Stimulated activated CD4-positive, alpha-beta T cell treated with anti-CD3 and anti-CD28 coated beads, Interleukin-1b, Interleukin-23, amount 100 ng/mL, for 1 hour (primary cell): ENCODE measurements around the gene IFNA7.
"Not testable (repeated sequence)": the region's sequence is repeated elsewhere in the genome, so short reads cannot be mapped to it uniquely, and the experiment has no call there.

Experiments used
- DNase-seq, 2 donors: peaks; one replicate each; pipeline ENCODE4 v3.0.0-alpha.2; 2020; ENCODE audit warnings: low read depth in 2 of 2

Gene IFNA7

DNA sequence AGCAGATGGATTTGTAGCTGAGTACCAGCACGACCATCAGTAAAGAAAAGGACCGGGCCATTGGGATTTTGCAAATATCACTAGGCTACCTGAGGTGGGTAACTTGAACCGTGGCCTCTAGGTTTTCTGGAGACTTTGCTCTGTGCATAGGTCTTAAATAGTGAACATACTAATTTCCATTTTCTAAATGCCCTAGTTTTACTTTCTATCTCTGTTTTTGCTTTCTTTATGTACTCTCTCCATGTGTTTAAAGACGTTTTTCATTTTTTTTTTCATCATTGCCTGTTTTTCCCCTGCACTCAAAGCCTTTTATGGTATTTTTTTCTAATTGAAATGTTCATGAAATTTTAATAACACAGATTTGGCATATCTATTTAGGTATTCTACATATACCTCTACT lies at the start of gene IFNA7:
TSS of gene IFNA7 (minus strand) at position 101 of the 400 bp plus-strand sequence. CDS start at position 61, 40 bp downstream.
- not testable (repeated sequence) for DNase-seq

DNA sequence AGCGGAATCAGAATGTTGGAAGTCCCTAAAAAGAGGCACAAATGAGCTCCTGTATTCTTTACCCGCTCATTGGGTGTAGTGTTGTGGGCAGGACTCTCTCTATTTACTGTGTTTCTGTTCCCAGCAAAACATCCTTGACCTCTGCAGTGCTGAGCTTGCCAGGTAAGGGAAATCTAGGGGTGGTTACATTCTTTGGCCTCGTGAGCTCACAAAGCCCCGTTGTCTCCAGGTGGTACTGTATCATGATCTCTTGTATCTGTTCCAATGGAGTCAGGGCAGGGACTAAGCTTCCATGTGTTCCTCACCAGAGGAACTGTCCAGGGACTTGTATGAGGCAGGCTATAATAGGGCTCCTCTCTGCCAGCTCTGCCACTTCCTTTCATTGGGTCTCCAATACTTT lies 49.6 kb upstream of the IFNA7 start:
- no peak for DNase-seq

DNA sequence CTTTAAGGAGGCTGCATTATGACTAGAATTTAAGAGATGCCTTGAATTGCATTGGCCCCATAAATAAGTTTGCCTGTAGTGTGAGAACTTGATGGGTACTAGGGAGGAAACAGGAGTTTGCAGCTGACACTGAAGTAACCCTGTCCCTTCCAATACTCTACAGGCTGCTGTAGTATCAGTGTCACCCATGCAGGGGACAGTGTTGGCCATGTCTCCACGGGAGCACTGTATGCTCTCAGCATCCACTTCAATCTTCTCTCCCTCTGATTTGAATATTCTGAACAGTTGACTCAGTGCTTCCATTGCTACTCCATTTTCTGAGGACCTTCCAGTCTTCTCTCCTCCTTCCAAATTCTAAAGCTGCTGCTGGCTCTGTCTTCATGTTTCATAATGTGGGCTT lies 49.2 kb upstream of the IFNA7 start:
- DNase-seq = no peak

DNA sequence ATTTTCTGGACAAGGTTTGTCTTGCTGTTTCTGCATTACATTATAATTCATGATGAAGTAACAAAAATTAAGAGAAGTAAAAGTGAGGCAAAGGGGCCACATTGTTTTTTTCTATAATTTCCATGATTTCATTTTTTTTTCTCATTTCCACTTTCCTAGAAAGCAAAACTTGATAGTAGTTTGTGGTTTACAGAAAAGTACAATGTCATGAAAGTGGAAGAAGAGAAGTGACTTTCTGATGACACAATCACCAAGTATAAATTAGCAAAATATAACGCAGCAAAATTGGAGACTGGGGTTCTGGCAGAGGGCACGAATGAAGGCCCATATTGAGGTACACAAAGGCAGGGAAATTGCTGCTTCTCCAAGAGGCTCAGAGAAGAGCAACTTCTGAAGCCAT lies 42.8 kb upstream of the IFNA7 start:
- DNase-seq = no peak

DNA sequence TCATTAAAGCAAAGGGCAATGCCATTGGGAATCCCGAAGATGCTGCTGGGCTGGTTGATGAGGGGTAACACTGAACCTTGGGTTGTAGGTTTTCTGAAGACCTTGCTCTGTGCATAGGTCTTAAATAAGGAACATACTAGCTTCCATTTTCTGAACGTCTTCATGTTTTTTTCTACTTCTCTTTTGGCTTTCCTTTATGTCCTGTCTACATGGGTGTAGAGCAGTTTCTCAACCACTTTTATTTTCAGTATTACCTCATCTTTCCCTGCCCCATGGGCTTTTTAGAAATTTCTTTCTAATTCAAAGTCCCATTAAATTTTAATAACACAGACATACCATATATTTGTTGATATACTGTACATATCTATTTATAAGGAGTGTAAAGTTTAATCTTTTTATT lies 37.9 kb upstream of the IFNA7 start, which contains the start of gene IFNA14:
TSS of gene IFNA14 (minus strand) at position 95 of the 400 bp plus-strand sequence. CDS start at position 25, 70 bp downstream.
- no peak for DNase-seq

DNA sequence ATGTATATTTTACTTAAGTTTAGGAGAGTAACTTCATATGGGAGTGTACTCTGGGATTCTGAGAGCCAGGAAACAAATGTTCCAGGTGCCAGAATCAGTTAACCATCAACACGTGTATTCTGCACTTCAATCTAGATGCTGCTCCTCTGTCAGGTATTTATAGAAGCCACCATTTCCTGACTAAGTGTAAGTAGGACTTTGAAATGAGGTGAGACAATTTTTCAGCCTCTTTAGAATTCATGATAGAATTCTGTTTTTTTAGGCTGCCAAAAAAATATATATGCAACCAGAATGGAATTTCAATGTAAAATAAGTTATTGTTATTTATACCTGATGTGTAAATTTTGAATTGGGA lies 34.3 kb upstream of the IFNA7 start:
- not testable (repeated sequence) for DNase-seq

DNA sequence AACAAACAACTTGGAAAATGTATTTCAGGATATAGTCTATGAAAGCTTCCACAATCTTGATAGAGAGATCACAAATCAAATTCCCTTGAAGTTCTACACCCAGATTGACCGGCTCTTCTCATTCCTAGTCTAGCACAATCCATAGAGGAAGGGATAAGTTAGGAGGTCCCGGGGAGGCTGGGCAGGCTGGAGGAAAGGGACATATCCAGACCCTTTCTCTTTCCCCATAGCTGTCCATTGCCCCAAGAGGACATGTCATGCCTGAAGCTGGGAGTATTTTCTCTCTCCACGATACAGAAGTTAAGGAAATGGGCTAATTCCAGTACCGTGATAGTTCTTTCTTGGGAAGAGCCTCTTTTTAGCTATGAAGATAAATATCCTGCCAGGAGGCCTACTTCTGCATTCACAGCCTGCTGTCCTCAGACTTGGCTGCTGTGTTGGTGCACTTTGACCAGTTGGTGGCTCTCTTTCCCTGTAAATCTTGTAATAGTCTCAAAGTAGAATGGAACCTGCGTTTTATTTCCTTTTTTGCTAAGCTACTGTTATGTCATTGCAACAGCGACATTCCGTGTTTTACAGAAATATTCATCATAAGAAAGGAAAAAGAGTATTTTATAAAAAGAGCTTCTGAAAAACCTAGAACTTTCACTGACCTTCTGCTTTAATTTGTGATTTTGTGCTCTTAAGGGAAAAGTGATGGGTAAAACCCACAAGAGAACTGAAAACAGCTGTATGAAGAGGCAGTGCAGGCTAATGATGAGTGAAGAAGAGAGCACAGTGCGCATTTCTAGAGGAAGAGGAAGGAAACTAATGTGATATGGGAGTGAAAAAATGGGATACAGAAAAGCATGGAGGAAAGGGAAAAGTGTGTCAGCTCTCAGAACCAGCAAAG lies 33.7 kb upstream of the IFNA7 start:
- not testable (repeated sequence) for DNase-seq

DNA sequence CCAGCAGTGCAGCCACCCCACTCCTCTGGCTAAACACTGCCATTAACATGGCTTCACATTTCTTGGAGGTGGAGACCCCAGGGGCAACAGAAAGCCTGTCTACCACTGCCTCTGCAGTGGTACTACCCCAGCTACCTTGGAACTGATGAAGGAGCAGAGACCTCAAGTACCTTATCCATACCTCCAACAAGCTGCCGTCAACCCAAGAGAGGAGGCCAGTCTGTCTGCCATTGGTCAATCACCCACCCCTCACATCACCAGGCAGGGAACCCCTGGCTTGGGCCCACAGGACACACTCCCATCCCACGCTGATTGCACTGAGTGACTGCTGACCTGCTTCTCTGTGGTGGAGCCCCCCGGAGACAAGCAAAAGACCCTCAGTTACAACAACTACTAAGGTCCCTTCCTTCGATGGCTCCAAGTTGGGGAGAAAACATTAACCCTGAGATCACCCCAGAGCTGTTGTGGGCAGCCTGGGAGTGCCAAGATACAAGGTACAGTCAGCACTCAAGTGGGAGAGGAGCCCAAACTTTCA lies 32.2 kb upstream of the IFNA7 start:
- no peak for DNase-seq

DNA sequence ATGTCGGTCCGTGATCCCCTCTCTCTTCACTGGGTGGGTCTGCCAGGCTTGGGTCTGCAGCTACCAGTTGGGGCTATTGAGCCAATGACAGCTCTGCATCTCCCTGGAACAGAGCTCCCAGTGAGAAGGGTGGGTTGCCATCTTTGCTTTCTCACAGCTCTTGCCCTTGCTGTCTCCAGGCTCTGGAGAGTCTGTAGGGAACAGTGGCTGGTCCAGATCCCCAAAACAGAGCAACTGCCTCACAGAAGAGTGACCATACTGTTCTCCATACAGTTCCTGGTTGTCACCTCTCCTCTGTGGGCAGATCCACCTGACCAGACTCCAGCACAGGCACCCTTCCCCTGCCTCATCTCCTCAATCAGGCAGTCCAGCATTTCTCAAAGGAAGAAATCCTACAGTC lies 31.3 kb upstream of the IFNA7 start:
- no peak for DNase-seq

DNA sequence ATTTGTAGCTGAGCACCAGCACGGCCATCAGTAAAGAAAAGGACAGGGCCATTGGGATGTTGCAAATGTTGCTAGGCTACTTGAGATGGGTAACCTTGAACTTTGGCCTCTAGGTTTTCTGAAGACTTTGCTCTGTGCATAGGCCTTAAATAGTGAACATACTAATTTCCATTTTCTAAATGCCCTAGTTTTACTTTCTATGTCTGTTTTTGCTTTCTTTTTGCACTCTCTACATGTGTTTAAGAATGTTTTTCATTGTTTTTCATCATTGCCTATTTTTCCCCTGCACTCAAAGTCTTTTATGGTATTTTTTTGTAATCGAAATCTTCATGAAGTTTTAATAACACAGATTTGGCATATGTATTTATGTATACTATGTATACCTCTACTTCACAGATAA lies 26.1 kb upstream of the IFNA7 start, which contains the start of gene IFNA17:
TSS of gene IFNA17 (minus strand) at position 101 of the 400 bp plus-strand sequence. CDS start at position 52, 49 bp downstream.
- no peak for DNase-seq

DNA sequence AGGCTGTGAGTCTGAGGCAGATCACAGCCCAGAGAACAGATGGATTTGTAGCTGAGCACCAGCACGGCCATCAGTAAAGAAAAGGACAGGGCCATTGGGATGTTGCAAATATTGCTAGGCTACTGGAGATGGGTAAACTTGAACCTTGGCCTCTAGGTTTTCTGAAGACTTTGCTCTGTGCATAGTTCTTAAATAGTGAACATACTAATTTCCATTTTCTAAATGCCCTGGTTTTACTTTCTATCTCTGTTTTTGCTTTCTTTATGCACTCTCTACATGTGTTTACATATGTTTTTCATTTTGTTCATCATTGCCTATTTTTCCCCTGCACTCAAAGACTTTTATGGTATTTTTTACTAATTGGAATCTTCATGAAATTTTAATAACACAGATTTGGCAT lies 15.2 kb upstream of the IFNA7 start, which contains the start of gene IFNA16:
TSS of gene IFNA16 (minus strand) at position 101 of the 400 bp plus-strand sequence. CDS start at position 95, 6 bp downstream.
- DNase-seq = not testable (repeated sequence)

DNA sequence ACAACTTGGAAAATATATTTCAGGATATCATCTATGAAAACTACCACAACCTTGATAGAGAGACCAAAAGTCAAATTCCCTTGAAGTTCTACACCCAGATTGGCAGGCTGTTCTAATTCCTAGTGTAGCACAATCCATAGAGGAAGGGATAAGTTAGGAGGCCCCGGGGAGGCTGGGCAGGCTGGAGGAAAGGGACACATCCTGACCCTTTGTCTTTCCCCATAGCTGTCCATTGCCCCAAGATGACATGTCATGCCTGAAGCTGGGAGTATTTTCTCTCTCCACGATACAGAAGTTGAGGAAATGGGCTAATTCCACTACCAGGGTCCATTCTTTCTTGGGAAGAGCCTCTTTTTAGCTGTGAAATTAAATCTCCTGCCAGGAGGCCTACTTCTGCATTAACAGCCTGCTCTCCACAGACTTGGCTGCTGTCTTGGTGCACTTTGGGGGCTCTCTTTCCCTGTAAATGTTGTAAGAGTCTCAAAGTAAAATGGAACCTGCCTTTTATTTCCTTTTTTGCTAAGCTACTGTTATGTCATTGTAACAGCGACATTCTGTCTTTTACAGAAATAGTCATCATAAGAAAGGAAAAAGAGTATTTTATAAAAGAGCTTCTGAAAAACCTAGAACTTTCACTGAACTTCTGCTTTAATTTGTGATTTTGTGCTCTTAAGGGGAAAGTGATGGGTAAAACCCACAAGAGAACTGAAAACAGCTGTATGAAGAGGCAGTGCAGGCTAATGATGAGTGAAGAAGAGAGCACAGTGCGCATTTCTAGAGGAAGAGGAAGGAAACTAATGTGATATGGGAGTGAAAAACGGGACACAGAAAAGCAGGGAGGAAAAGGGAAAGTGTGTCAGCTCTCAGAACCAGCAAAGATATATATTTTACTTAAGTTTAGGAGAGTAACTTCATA lies 11.7 kb upstream of the IFNA7 start:
- not testable (repeated sequence) for DNase-seq

DNA sequence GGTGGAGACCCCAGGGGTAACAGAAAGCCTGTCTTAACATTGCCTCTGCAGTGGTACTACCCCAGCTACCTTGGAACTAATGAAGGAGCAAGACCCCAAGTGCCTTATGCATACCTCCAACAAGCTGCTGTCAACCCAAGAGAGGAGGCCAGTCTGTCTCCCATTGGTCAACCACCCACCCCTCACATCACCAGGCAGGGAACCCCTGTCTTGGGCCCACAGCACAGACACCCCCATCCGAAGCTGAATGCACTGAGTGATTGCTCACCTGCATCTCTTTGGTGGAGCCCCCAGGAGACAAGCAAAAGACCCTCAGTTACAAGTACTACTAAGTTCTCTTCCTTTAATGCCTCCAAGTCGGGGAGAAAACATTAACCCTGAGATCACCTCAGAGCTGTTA lies 10.2 kb upstream of the IFNA7 start:
- not testable (repeated sequence) for DNase-seq

DNA sequence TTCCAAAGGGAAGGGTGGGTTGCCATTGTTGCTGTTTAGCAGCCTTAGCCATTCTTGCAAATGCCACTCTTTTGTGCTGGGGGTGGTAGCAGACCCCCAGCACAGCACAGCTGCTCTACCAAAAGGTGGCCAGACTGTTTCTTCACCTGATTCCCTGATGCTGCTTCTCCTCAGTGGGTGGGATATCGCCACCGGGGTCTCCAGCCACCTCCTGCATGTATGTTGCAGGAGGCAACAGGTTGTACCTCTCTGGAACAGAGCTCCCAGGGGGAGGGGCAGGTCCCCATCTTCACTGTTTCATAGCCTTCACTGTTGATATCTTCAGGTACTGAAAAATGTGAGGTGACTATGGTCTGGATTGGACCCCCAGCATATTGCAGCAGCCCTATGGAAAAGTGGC lies 8.8 kb upstream of the IFNA7 start:
- DNase-seq = not testable (repeated sequence)

DNA sequence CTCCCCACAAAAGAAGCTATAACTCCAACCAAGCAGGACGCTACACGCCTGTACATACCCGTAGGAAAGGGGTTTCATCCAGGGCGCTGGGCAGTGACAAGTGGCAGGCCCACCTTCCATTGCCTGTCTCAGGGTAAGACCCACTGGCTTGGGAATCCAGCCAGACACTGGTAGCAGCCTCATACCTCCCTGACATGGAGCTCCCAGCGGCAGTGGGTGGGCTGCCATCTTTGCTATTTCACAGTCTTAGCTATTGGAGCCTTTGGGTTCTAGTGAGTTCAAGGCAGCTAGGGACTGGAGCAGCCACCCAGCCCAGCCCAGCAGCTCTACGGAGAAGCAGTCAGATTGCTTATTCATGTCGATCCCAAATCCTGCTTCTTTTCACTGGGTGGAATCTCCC lies 8.3 kb upstream of the IFNA7 start:
- no peak for DNase-seq

DNA sequence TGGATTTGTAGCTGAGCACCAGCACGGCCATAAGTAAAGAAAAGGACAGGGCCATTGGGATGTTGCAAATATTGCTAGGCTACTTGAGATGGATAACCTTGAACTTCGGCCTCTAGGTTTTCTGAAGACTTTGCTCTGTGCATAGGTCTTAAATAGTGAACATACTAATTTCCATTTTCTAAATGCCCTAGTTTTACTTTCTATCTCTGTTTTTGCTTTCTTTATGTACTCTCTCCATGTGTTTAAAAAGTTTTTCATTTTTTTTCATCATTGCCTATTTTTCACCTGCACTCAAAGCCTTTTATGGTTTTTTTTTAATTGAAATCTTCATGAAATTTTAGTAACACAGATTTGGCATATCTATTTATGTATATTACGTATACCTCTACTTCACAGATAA lies 5.0 kb upstream of the IFNA7 start, which contains the start of gene IFNA10:
TSS of gene IFNA10 (minus strand) at position 101 of the 400 bp plus-strand sequence. CDS start at position 55, 46 bp downstream.
- DNase-seq = not testable (repeated sequence)

DNA sequence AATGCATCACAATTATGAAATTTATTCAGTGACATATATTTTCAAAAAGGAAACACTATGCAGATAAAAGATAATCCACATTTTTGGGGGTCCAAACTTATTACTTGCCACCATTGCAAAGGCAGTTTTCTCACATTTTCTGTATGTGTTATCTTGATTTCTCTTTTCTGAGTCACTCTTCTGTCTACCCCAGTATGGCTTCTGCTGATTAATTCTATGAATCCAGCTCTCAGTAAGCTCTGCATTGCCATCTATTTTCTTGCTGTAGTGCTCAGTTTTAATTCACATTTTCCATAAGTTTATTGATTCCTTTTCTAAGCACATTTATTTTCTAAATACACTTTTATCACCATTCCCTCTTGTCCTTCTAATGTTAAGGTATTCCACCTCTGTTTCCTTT lies 3.2 kb upstream of the IFNA7 start:
- DNase-seq = no peak

DNA sequence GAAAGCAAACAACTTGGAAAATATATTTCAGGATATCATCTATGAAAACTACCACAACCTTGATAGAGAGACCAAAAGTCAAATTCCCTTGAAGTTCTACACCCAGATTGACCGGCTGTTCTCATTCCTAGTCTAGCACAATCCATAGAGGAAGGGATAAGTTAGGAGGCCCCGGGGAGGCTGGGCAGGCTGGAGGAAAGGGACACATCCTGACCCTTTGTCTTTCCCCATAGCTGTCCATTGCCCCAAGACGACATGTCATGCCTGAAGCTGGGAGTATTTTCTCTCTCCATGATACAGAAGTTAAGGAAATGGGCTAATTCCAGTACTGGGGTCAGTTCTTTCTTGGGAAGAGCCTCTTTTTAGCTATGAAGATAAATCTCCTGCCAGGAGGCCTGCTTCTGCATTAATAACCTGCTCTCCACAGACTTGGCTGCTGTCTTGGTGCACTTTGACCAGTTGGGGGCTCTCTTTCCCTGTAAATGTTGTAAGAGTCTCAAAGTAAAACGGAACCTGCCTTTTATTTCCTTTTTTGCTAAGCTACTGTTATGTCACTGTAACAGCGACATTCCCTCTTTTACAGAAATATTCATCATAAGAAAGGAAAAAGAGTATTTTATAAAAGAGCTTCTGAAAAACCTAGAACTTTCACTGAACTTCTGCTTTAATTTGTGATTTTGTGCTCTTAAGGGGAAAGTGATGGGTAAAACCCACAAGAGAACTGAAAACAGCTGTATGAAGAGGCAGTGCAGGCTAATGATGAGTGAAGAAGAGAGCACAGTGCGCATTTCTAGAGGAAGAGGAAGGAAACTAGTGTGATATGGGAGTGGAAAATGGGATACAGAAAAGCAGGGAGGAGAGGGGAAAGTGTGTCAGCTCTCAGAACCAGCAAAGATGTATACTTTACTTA lies 6.9 kb downstream of the IFNA7 start:
- not testable (repeated sequence) for DNase-seq

DNA sequence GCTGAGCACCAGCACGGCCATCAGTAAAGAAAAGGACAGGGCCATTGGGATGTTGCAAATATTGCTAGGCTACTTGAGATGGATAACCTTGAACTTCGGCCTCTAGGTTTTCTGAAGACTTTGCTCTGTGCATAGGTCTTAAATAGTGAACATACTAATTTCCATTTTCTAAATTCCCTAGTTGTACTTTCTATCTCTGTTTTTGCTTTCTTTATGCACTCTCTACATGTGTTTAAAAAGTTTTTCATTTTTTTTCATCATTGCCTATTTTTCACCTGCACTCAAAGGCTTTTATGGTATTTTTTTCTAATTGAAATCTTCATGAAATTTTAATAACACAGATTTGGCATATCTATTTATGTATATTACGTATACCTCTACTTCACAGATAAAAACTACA lies 14.5 kb downstream of the IFNA7 start, which contains the start of gene IFNA4:
TSS of gene IFNA4 (minus strand) at position 101 of the 400 bp plus-strand sequence. CDS start at position 45, 56 bp downstream.
- DNase-seq = not testable (repeated sequence)
